Hepatocyte (in vitro differentiated cells): ENCODE measurements around the gene STX3.

ENCODE experiments used
- EZH2phosphoT487 ChIP-seq: fragments of 200-600 bp; sonication (generic); IDR thresholded peaks from one replicate; pipeline ENCODE4 v1.6.1; 2018; ENCODE audit warnings: antibody characterized with exemption, mild to moderate bottlenecking, low read depth, moderate library complexity; ENCODE audit not compliant: unreplicated experiment, severe bottlenecking
- TF ChIP-seq, protein P1 (sequence below): fragments of 200-600 bp; sonication (generic); IDR thresholded peaks from 2 replicates; pipeline ENCODE4 v1.5.1; 2016; ENCODE audit warnings: antibody characterized with exemption, mild to moderate bottlenecking; ENCODE audit not compliant: poor library complexity

DNA sequence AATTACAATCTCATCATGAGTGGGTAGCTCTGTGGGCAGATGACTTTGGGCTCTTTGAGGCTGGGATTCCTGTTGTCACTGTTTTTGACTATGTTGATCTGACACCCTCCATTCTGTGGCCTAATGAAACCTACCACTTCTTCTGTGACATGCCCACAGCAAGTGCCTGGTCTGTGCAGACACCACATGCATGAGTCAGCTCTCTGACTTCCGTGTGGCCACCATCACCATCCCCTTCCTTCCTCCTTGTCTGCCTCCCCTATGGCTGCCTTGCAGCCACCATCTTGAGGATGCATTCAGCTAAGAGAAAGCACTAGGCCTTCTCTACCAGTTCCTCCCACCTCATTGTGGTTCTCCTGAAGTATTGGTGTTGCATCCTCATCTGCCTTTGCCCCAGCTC is 26.3 kb upstream of the STX3 start:
- TF ChIP-seq, protein P1, sequence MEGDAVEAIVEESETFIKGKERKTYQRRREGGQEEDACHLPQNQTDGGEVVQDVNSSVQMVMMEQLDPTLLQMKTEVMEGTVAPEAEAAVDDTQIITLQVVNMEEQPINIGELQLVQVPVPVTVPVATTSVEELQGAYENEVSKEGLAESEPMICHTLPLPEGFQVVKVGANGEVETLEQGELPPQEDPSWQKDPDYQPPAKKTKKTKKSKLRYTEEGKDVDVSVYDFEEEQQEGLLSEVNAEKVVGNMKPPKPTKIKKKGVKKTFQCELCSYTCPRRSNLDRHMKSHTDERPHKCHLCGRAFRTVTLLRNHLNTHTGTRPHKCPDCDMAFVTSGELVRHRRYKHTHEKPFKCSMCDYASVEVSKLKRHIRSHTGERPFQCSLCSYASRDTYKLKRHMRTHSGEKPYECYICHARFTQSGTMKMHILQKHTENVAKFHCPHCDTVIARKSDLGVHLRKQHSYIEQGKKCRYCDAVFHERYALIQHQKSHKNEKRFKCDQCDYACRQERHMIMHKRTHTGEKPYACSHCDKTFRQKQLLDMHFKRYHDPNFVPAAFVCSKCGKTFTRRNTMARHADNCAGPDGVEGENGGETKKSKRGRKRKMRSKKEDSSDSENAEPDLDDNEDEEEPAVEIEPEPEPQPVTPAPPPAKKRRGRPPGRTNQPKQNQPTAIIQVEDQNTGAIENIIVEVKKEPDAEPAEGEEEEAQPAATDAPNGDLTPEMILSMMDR, result no peak
- TF ChIP-seq EZH2phosphoT487, result no peak
